Activated CD4-positive, alpha-beta T cell treated with anti-CD3 and anti-CD28 coated beads, Interleukin-2, amount 50 U/mL, for 48 hours (primary cell): Measurements from ENCODE around the gene DDX10.

Experiments used
- DNase-seq, 2 experiments: peaks; one replicate each; pipeline ENCODE4 v3.0.0-alpha.2; 2020

DDX10 gene

DNA sequence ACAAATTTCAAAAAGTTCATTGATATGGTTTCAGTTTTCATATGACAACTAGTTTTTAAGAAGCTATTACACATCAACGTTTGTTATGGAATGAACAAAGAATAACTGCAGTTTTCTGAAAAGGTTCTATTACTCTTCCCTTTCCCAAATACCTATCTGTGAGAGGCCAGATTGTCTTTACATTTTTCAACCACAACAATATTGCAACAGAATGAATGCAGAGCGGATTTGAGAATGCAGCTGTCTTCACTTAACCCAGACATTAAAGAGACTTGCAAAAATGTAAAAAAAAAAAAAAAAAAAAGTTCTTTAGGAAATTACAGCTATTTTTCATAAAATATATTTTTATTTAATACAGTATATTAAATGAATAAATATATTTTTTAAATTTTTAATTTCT lies 250.8 kb downstream of the DDX10 start:
- no peak for DNase-seq

DNA sequence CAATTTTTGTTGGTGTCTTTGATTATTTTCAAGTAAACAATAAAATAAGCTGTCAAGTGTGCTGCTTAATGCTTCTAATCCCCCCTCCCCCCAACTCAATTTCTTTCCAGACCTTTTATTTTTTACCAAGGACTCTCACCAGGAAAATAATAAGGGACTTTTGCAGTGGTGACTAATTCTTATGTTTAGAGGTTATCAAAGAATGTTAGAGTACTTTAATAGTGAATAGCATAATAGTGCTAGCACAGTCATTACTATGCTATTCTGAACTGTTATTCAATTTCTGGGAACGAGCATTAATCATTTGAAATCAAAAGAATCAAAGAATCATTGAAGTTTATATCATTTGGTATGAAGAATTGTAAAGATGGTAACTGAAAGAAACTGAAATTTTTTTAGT lies 251.4 kb downstream of the DDX10 start:
- DNase-seq, result no peak

DNA sequence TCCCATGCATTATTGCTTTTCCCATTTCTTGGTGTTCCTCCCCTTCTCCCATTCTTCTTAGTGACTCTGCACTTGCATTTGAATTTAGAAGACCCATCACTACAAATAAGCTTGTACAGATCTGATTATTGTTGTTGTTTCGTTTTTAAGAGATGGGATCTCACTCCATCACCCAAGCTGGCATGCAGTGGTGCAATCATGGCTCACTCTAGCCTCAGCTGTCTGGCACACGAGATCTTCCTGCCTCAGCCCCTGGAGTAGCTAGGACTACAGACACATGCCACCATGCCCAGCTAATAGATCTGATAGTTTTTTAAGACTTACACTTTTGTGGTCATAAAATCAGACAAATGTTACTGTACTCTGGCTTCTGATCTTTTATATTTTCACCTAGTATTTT lies 252.1 kb downstream of the DDX10 start:
- no peak for DNase-seq

DNA sequence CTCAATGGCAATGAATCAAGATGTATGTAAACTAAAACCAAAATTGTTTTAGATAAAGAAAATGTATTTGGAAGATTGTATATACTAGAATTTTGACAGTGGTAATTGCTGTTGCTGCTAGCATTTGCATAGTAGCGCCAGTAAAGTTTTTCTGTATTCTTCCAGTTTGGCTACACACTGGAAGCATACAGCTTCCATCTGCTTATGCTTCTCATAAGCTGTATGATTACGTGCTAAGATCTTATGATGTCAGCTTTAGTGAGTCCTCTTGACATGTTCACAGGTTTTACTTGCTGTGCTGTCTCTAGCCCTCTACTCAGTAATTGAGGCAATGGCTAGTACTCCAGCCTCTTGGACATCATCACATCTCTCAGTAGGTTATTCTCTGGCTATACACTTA lies 256.3 kb downstream of the DDX10 start:
- DNase-seq, result no peak

DNA sequence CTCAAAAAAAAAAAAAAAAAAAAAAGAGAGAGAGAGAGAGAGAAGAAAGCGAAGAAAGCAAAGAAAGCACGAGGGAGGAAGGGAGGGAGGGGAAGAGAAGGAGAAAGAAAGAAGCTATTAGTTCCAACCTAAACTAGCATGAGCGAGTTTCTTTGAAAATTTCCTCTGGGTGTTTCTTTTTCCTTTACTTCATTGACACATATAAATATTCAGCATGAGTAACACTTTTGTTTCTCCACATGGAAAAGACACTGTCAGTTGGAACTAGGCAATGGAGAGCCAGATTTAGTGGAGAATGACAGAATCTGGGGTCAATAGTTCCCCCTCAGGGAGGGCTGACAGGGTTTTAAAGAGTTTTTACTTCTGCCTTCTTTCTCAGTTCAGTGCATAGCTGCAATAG lies 257.4 kb downstream of the DDX10 start:
- no peak for DNase-seq

DNA sequence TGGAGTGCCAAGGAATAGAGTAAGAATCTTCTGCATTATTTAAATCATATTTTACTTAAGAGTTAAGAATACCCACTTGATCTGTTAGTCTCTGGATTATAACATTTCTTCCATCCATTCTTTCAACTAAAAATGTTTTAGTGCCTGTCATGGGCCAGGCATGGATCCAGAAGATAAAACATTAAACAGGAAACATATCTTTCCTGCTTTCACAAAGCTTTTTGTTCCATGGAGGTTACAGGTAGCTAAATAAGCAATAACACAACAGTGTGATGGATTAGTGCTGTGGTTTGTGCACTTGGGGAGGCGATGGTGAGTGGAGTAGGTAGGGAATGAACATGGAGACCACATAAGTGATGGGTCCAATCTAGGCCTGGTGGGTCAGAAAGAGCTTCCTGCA lies 258.5 kb downstream of the DDX10 start:
- DNase-seq, result no peak

DNA sequence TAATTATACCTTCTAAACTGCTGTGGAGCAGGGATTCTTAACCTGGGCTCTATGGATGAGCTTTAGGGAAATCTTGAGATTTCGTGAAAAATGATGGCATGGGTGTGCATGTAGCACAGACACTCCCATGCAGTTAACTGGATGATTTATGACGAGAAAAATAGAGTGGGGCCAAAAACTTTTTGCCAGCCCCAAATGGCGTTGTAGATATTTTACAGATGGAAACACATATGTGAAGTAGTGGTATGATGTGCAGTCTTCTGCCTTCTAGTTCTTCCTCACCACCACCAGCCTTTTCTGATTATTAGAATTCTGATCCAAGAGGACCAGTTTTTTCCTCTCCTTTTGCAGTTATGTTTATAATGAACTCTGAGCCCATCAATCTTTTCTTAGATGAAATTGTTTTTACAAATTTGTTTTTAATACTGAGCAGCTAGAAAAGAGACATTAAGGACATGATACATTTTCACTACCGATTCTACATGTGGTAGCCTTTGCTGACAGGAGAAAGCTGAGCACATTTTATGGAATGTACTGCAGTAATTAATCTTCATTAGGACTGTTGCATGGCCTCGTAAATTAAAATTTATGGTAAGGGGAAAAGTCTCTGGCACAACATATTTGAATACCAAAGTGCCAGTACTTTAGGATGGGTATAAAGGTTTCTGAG lies 261.4 kb downstream of the DDX10 start:
- no peak for DNase-seq

DNA sequence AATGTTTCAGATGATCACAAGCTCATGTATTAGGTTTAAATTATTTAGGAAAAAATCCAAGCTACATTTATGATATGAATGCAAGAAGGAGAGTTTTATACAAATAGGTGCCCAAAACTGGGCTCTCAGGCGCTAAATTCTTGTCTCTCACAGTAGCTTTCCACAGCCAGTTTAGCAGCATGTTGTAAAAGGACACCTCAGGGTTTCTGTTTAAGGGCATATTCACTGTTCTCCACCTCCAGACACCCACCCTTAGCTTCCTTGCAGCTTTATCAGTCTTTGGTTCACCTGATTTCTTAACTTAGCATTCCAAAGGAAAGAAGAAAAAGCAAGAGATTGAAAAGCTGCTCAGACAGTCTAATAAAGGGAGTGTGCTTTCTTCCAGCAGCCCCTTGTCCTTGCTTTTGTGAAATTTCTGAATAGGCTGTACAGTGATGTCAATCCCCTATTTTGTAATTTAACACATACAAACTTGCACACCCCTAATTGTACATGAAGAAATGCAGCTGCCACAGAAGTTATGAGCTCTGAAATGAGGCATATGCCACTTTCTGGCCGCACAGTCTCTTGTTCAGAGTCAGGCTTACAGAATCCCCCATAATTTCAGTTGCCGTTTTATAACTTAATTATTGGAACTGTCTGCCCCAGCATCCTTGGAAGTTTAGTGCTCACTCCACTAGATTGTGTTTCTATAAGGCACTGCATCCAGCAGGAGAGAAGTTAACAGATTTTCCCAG lies 262.1 kb downstream of the DDX10 start:
- no peak for DNase-seq

DNA sequence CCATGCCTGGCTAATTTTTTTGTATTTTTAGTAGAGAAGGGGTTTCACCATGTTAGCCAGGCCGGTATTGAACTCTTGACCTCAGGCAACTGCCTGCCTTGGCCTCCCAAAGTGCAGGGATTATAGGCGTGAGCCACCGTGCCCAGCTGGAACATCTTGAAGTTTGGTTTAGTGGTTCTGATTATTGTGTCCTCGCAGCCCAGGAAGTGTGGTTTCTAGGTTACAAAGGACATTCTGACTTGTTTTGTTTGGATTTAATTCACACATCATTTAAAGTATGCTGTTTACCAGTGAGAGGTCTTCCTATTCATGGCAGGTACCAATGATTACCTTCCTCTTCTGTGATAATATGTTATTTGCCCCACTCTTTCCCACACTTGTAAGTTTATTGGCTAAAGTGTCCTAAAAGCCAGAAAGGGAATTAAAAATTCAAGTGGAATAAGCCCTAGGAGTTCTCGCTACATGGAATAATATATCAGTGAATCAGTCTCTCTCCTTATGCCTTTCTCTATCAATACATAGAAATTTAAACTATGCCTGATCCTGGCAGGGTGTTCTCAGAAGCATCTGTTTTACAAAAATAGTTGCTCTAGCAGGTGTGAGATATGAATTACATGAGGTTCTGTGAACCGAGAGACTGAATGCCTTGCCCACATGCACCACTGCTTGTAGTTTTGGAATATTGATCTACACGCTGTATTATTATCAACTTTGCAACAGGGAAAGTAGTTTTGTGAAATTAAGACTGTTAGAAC lies 263.1 kb downstream of the DDX10 start:
- no peak for DNase-seq

DNA sequence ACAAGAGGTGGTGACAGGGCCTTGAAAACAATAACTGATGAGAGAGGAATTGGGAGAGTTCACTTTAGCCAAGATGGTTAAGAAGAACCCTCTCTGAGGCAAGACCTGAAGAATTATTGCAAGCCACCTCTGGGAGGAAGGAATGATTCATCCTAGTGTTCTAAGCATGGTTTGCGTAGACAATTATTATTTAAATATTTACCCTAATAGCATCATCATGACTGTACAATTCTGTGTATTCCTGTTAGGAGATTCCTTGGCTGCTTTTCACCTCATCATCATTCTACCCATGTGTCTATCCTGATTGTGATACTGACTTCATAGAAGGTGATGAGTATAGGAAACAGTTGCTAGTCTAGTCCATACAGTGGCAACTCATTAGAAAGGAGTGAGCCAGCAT lies 264.4 kb downstream of the DDX10 start:
- no peak for DNase-seq

DNA sequence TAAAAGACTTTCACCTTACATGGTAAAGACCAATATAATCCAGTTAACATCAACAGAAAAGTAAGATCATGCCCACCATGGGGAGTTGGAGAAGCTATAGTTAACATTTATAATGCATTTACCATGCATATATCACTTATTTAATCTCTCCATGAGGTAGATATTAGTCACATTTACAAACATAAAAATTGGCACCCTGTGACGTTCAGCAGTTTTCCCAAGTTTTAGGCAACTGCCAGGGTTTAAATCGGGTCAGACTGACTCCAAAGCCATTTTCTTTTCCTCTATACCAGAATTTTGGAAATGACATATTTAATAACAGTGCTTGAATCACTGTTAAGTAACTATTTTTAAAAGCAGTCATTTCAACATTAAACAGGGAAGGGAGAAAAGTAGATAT lies 266.3 kb downstream of the DDX10 start:
- no peak for DNase-seq

DNA sequence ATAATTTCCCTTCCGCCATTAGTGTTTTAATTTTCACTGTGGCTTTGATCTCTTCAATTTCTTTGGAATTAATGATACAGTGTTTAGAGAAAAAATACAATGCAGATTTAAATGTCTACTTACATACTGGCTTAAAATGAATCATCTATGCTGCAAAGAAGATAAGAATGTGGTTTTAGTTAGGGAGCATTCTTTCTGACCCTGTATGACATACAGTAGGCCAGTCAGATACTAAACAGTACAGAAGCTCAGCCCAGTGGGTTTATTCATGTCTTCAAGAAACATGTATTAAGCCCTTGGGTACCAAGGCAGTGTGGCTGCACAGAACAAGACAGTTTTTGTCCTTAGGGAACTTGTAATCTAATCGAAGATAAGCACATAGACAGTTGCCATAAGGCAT lies 268.8 kb downstream of the DDX10 start:
- no peak for DNase-seq

DNA sequence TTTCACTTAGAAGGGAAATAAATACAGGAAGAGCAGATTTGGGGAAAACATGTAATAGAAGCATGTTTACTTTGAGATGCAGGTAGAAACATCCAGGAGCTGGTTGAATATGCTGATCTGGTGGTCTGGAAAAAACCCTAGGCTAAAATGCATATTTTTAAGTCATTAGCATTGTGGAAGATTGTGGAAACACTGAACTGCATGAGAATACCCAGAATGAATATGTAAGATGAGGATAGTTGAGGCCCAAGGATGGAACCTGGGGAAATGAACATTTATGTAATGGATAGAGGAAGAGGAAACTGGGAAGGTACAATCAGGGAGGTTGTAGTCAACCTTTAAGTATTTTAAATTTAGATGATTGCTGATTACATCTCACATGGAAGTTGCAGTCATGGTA lies 269.4 kb downstream of the DDX10 start:
- DNase-seq, result no peak

DNA sequence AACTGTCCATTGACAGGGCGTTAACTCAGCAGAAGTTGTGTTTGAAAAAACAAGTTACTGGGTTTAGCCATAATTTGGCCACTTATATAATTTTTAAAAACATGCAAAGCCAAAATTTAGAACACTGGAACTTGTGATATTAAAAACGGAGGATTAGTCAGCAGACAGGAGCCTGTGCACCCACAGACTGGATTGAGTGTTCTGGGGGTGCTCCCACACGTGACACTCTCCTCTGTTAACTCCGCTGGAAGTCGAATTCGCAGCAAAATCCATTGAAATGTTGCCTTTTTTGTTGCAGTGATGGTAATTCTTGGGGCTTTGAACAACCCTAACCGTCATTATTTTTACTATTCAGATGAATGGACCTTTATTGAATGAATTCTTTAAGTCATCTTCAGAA lies 269.8 kb downstream of the DDX10 start:
- no peak for DNase-seq

DNA sequence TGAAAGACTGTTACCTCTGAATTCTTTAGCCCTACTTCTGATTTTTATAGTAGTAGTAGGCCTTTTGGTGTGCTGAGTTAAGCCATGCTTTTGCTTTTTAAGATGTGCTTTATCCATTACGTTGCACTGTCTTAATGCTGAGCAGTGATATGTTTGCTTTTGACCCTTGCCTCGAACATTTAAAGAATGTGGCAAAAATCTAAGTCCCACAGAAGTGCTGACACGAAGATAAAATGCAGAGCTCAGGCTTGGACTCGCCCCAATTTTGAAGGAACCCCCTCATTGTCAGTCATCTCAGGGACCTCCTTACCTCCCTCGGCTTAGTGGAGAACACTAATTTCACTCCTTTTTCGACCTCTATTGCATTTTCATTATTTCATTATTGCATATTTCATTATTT lies 272.9 kb downstream of the DDX10 start:
- no peak for DNase-seq

DNA sequence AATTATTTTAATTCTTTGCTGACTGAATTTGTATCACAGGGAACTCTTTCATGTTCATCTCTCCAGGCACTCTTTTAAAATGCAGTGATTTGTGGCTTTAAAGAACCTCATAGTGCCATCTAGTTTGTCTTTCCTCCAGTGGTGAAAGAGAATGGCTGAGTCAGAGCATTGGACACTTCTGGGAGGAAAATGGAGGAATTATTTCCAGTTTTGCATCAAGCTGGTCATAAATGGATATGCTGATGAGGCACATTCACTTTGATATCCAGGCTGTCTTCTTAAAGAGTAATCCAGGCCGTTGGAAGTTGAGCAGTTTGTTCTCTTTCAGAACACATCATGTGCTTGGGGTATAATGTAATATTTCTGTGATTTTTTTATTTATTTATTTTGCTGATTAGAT lies 273.7 kb downstream of the DDX10 start:
- DNase-seq, result no peak

DNA sequence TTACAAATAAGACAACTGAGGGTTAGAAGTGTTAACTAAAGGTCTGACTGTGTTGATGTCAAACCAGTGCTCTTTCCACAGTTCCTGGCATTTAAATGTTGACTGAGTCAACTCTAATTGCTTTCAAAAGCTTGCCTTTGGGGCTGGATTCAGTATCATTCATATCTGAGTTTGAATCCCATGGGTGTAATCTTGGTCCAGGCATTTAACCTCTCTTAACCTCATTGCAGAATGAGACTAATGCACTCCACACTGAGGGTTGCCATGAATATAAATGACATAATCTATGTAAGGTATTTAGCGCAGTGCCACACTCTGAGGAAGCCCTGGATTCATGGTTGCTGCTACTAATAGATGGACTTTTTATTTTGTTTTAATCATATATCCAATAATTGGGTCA lies 274.3 kb downstream of the DDX10 start:
- no peak for DNase-seq

DNA sequence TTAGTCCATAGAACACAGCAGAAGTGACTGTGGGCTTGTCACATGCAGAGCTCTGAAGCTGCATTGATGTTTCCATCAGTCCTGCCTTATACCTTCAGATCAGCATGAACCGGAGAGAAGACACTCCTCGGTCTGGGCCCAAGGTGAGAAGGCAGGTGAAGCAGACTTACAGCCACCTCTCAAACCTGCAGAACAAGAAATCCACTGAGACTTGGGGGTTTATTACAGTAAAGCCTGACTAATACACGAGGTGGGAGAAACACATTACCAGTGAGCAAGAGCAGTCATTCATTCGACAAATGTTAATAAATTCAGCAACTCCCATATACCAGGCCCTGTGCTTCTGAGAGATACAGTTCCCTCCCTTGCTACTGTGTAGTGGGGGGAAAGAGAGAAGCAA lies 279.0 kb downstream of the DDX10 start:
- DNase-seq, result no peak

DNA sequence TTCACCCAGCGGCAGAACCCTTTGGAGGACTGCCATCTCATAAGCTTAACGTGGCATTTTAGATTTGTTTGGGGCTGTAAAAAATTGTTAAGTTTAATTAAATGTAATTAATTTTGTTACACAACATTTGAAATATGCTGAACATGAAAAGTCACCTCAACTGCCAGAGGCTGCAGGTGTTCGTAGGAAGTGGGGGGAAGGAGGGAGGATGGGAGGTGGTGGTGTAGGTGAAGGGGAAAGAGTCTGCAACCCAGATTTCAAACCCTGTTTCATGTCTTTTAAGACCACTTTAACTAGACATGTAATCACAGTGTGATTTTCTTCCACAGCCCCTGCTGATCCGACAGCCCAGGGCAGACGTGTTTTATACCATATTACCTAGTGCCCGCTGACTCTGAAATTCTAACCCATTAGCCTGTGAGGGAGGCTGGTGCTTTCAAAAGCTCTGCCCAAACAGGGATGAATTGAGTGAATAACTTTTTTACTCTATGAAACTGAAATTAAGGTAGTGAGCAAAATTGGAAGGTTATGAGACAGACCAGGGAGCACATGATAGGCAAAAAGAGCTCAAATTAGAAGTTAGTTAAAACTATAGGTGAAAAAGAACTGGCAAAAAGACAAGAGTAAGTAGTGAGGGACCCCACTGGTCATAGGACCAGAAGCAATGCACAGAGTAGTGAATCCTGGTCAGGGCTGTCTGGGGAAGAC lies 279.8 kb downstream of the DDX10 start:
- no peak for DNase-seq

DNA sequence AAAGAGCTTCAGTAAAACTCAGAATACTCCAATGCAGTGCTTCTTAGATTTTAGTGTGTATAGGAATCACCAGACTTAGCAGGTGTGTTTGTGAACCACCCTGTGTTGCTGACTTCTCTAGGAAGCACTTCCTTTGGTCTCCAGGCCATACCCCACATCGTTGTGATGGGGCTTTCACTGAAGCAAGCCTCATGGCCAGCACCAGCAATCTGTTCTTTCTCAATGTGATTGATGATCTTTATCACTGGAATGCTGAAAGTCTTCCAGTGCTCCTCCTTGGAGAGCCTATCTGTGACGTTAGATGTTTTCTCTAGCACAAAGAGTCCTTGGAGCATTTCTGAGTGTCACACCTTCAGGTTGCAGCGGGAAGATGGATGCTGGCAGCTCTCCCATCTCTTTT lies 280.5 kb downstream of the DDX10 start:
- DNase-seq, result no peak

DNA sequence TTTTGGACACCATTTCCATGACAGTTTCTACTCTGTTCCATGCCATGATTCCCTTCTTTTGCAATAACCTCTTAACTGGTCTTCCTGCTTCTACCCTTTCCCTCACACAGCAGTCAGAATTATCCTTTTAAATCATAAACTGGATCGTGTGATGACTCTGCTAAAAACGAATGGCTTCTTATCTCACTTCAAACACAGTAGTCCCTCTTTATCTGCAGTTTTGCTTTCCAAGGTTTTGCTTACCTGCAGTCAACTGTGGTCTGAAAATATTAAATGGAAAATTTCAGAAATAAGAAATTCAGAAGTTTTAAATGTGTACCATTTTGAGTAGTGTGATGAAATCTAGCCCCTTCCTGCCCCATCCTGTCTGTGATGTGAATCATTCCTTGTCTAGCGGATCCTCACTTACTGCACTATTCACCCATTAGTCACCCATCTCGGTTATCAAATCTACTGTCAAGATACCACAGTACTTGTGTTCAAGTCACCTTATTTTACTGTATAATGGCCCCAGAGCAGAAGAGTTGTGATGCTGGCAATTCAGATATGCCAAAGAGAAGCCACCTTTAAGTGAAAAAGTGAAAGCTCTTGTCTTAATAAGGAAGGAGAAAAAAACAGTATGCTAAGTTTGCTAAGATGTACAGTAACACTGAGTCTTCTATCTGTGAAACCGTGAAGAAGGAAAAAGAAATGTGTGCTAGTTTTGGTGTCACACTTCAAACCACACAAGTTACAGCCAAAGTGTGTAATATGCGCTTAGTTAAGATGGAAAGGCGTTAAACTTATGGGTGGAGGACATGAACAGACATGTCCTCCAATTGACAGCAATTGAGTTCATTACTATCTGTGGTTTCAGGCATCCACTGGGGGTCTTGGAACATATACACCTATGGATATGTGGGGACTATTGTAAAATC lies 283.0 kb downstream of the DDX10 start:
- no peak for DNase-seq

DNA sequence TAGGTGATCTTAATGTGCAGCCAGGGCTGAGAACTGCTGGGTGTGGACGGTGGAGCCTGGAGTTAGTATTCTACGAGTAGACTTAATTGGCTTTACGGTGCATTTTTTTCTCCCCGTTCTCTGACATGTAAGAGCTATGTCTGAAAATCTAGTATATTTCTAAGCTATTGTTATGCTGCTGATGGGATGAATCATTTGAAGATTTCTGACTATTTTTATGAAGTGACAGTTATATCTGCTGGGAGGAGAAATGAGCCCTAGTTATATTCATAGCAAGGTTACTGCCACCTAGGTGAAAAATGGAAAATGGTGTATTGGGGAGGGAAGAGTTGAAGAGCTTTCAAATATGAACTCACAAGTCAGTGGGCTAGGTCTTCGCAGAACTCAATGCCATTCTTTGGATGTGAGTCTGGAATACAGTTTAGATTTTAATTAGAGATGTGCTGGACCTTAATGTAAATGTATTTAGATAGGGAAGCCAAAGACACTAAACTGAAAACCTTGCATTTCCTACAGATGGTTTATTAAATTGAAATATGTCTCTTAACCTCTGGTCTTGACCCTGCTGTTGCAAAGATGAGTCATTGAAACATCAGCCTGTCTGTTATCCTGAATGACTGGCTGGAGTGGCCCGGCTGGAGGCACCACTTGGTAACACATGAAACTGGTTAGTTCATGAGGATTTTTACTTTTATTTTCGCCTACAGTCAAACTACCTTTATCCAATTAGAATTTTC lies 293.7 kb downstream of the DDX10 start:
- no peak for DNase-seq
